HCT116 (cell line): Measurements from ENCODE around the gene TMEM52. TPM values are rescaled to one million over a fixed set of nuclear protein-coding genes. Genes with fewer than 3 reads are reported as not detected.

Experiments used
- ATAC-seq: fragments of 200-7000 bp; cut with Tn5 transposase; 2 replicates; pipeline ENCODE4 v1.9.1; 2020; ENCODE audit warnings: mild to moderate bottlenecking, moderate library complexity
- BruUV-seq: library from RNA; stranded (reverse); fragments of 400-500 nt; replicated peaks from 2 replicates; lab custom pipeline; 2021; lab: Mats Ljungman, UMichigan
- CTCF ChIA-PET: fragments of 300-600 bp; sonication (Branson Sonifier 250); formaldehyde crosslinking; loops from one replicate; lab custom pipeline; 2021; ENCODE audit warnings: antibody characterized with exemption; lab: Charles Lee
- POLR2A ChIA-PET: fragments of 300-600, 350-600 bp; sonication (Branson Sonifier 250); formaldehyde crosslinking; loops from one replicate; lab custom pipeline; 2021; ENCODE audit warnings: antibody characterized with exemption; lab: Charles Lee
- RAD21 ChIA-PET, 2 experiments: fragments of 300-600 bp; sonication (Branson Sonifier 250); formaldehyde crosslinking; loops; one replicate each; lab custom pipeline; 2023; ENCODE audit warnings: low total read pairs in 2 of 2; ENCODE audit not compliant: uncharacterized antibody in 2 of 2, unreplicated experiment in 2 of 2, low non-redundant PET in 1 of 2; lab: Charles Lee
- DNase-seq: peaks from one replicate; pipeline ENCODE4 v3.0.0-alpha.2; 2010; ENCODE audit warnings: low read depth, low spot score
- H2AFZ ChIP-seq: fragments of 200-600 bp; shearing (Covaris generic), sonication (generic); 2 replicates; pipeline ENCODE4 v1.6.1; 2017; ENCODE audit warnings: low read depth, mixed run types, mixed read lengths, antibody characterized with exemption, low read length; ENCODE audit not compliant: poor library complexity, severe bottlenecking
- H3K27ac ChIP-seq: 2 replicates; pipeline ENCODE4 v1.5.1; 2012; ENCODE audit warnings: low read depth, low read length
- H3K27me3 ChIP-seq: fragments of 200-600 bp; sonication (generic); 2 replicates; pipeline ENCODE4 v1.6.1; 2016; ENCODE audit warnings: mixed run types, low read length, mixed read lengths; ENCODE audit not compliant: insufficient read depth
- H3K36me3 ChIP-seq, 2 experiments: fragments of 200-500 bp in 1 of 2; fragments of 200-600 bp in 1 of 2; sonication (Bioruptor generic) in 1 of 2; sonication (generic) in 1 of 2; 2 replicates each; pipeline versions ENCODE4 v1.5.1 to v1.6.1; 2014 to 2016; ENCODE audit warnings: low read length in 2 of 2, inconsistent platforms in 1 of 2, mixed read lengths in 1 of 2, mixed run types in 1 of 2; ENCODE audit not compliant: insufficient read depth in 2 of 2, control insufficient read depth in 1 of 2
- H3K4me1 ChIP-seq, 2 experiments: fragments of 200-600 bp in 1 of 2; sonication (generic) in 1 of 2; 2 replicates each; pipeline versions ENCODE4 v1.5.1 to v1.6.1; 2012 to 2017; ENCODE audit warnings: low read length in 2 of 2, inconsistent platforms in 1 of 2, mild to moderate bottlenecking in 1 of 2, mixed read lengths in 1 of 2, mixed run types in 1 of 2, moderate library complexity in 1 of 2; ENCODE audit not compliant: insufficient read depth in 2 of 2, control insufficient read depth in 1 of 2
- H3K4me2 ChIP-seq: fragments of 200-600 bp; sonication (generic); 2 replicates; pipeline ENCODE4 v1.6.1; 2017; ENCODE audit warnings: mixed run types, low read length, mixed read lengths
- H3K4me3 ChIP-seq, 2 experiments: fragments of 200-600 bp in 1 of 2; sonication (generic) in 1 of 2; replicated peaks in 1 of 2; 2 replicates each; pipeline ENCODE4 v1.5.1; 2011 to 2016; ENCODE audit warnings: low read length in 2 of 2, control low read depth in 1 of 2, low read depth in 1 of 2, mild to moderate bottlenecking in 1 of 2, mixed read lengths in 1 of 2, mixed run types in 1 of 2
- H3K79me2 ChIP-seq: fragments of 200-600 bp; sonication (generic); 2 replicates; pipeline ENCODE4 v1.6.1; 2017; ENCODE audit warnings: mild to moderate bottlenecking, mixed run types, low read length, moderate library complexity, mixed read lengths; ENCODE audit not compliant: insufficient read depth
- H3K9ac ChIP-seq: fragments of 200-600 bp; sonication (generic); 2 replicates; pipeline ENCODE4 v1.6.1; 2016; ENCODE audit warnings: low read length, mixed read lengths
- H3K9me2 ChIP-seq: fragments of 200-600 bp; sonication (generic), shearing (Covaris generic); 2 replicates; pipeline ENCODE4 v1.6.1; 2017; ENCODE audit warnings: mixed run types, mild to moderate bottlenecking, moderate library complexity; ENCODE audit not compliant: insufficient read depth
- H3K9me3 ChIP-seq, 2 experiments: fragments of 200-500 bp in 1 of 2; fragments of 200-600 bp in 1 of 2; sonication (Bioruptor generic) in 1 of 2; sonication (generic) in 1 of 2; 2 replicates each; pipeline ENCODE4 v1.6.1; 2014 to 2017; ENCODE audit warnings: low read length in 2 of 2, mixed read lengths in 2 of 2, inconsistent platforms in 1 of 2, low read depth in 1 of 2, mild to moderate bottlenecking in 1 of 2, mixed run types in 1 of 2, moderate library complexity in 1 of 2; ENCODE audit not compliant: control insufficient read depth in 1 of 2, insufficient read depth in 1 of 2
- H4K20me1 ChIP-seq: fragments of 200-600 bp; sonication (generic), shearing (Covaris generic); 2 replicates; pipeline ENCODE4 v1.6.1; 2017; ENCODE audit warnings: mixed run types, mild to moderate bottlenecking, moderate library complexity; ENCODE audit not compliant: insufficient read depth
- CEBPB ChIP-seq: IDR thresholded peaks from 2 replicates; pipeline ENCODE4 v1.6.1; 2012; ENCODE audit warnings: low read depth
- EZH2 ChIP-seq: fragments of 200-600 bp; sonication (generic); IDR thresholded peaks from 2 replicates; pipeline ENCODE4 v1.6.1; 2017; ENCODE audit warnings: antibody characterized with exemption, mixed run types
- POLR2A ChIP-seq: IDR thresholded peaks from 2 replicates; pipeline ENCODE4 v1.7.0; 2011; ENCODE audit warnings: borderline replicate concordance; ENCODE audit not compliant: insufficient read depth, insufficient read length; ENCODE audit errors: extremely low read depth
- SIN3A ChIP-seq: IDR thresholded peaks from 2 replicates; pipeline ENCODE4 v1.6.1; 2012; ENCODE audit warnings: low read depth
- SP1 ChIP-seq: IDR thresholded peaks from 2 replicates; pipeline ENCODE4 v1.6.1; 2012; ENCODE audit warnings: low read depth
- TCF7L2 ChIP-seq: IDR thresholded peaks from 2 replicates; pipeline ENCODE4 v1.7.0; 2011; ENCODE audit warnings: borderline replicate concordance, inconsistent platforms; ENCODE audit not compliant: insufficient read depth, insufficient read length; ENCODE audit errors: extremely low read depth
- YY1 ChIP-seq: IDR thresholded peaks from 2 replicates; pipeline ENCODE4 v1.6.1; 2011; ENCODE audit warnings: low read length, low read depth, moderate library complexity, mild to moderate bottlenecking; ENCODE audit not compliant: insufficient replicate concordance; ENCODE audit errors: extremely low read depth
- ZFX ChIP-seq: fragments of 450-650 bp; IDR thresholded peaks from 2 replicates; pipeline ENCODE4 v1.6.1; 2017
- intact Hi-C: fragments of 100-400 bp; cut with micrococcal nuclease; formaldehyde crosslinking; loops from 2 replicates; pipeline ENCODE4 v1.10.0; 2022
- total RNA-seq: library from RNA; stranded (reverse); gene quantifications from one replicate; pipeline ENCODE4 v1.2.1, GENCODE V29; 2021; ENCODE audit not compliant: unreplicated experiment
- TF ChIP-seq, protein P1 (sequence below), 3 experiments: fragments of 200-600 bp in 1 of 3; sonication (generic) in 1 of 3; IDR thresholded peaks in 2 of 3; conservative IDR thresholded peaks in 1 of 3; 2 replicates each; pipeline ENCODE4 v1.5.1; 2012 to 2017; ENCODE audit warnings: low read depth in 2 of 3, low read length in 2 of 3, antibody characterized with exemption in 1 of 3, borderline replicate concordance in 1 of 3, control low read depth in 1 of 3, mild to moderate bottlenecking in 1 of 3, mixed read lengths in 1 of 3, mixed run types in 1 of 3, moderate library complexity in 1 of 3; ENCODE audit not compliant: insufficient read depth in 1 of 3
- TF ChIP-seq, protein P2 (sequence below): IDR thresholded peaks from 2 replicates; pipeline ENCODE4 v1.6.1; 2011; ENCODE audit warnings: mild to moderate bottlenecking, low read length, moderate library complexity; ENCODE audit not compliant: insufficient replicate concordance; ENCODE audit errors: extremely low read depth

TMEM52 gene
- total RNA-seq, 1 experiment from 2014 or later: 27.5 TPM

DNA sequence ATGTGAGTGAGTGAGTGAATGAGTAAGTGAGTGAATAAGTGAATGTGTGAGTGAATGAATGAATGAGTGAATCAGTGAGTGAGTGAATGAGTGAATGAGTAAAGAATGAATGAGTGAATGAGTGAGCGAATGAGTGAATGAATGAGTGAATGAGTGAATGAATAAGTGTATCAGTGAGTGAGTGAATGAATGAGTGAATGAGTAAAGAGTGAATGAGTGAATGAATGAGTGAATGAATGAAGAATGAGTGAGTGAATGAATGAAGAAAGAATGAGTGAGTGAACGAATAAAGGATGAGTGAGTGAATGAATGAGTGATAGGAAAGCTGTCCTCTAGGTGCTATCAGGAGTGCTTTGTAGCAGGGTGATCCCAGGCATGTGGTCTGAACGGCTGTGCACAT lies 48.8 kb upstream of the TMEM52 start:
- BruUV-seq: no TSS peak
- ATAC-seq: no peak
- no peak overlapping the region for H2AFZ ChIP-seq
- no peaks in the 10 kb centered on the region for H3K27me3 ChIP-seq
- no peaks in the 10 kb centered on the region for H3K36me3 ChIP-seq
- TF ChIP-seq TCF7L2 (no peak), SIN3A (no peak), CEBPB (no peak), POLR2A (no peak), EZH2 (no peak), SP1 (no peak), ZFX (no peak), YY1 (no peak)
- TF ChIP-seq, protein P1, sequence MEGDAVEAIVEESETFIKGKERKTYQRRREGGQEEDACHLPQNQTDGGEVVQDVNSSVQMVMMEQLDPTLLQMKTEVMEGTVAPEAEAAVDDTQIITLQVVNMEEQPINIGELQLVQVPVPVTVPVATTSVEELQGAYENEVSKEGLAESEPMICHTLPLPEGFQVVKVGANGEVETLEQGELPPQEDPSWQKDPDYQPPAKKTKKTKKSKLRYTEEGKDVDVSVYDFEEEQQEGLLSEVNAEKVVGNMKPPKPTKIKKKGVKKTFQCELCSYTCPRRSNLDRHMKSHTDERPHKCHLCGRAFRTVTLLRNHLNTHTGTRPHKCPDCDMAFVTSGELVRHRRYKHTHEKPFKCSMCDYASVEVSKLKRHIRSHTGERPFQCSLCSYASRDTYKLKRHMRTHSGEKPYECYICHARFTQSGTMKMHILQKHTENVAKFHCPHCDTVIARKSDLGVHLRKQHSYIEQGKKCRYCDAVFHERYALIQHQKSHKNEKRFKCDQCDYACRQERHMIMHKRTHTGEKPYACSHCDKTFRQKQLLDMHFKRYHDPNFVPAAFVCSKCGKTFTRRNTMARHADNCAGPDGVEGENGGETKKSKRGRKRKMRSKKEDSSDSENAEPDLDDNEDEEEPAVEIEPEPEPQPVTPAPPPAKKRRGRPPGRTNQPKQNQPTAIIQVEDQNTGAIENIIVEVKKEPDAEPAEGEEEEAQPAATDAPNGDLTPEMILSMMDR (IDR thresholded peaks at IDR 0.05 in 2 of 3, conservative IDR thresholded peaks at IDR 0.05 in 1 of 3; ENCODE audit: borderline replicate concordance in 1 of 3, insufficient read depth in 1 of 3, low read depth in 2 of 3, low read length in 2 of 3): no peak
- TF ChIP-seq, protein P2, sequence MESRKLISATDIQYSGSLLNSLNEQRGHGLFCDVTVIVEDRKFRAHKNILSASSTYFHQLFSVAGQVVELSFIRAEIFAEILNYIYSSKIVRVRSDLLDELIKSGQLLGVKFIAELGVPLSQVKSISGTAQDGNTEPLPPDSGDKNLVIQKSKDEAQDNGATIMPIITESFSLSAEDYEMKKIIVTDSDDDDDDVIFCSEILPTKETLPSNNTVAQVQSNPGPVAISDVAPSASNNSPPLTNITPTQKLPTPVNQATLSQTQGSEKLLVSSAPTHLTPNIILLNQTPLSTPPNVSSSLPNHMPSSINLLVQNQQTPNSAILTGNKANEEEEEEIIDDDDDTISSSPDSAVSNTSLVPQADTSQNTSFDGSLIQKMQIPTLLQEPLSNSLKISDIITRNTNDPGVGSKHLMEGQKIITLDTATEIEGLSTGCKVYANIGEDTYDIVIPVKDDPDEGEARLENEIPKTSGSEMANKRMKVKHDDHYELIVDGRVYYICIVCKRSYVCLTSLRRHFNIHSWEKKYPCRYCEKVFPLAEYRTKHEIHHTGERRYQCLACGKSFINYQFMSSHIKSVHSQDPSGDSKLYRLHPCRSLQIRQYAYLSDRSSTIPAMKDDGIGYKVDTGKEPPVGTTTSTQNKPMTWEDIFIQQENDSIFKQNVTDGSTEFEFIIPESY: no peak
- H4K20me1 ChIP-seq: no peaks in the 10 kb centered on the region
- no peak for DNase-seq
- H3K27ac ChIP-seq: no peak overlapping the region; the same call in 1 of the 2 replicates
- intact Hi-C loops: no loop called here
- ChIA-PET CTCF (interaction anchor here (1.6 kb wide), 1 partner anchor 77 kb away, joined by 3 read pairs; no protein-coding TSS in a partner anchor), POLR2A (no interaction called here), RAD21 (no interaction called here)
- peaks cover 10 to 21% of the 10 kb centered on the region in 2 experiments for H3K4me1 ChIP-seq
- H3K4me2 ChIP-seq: no peak overlapping the region
- H3K4me3 ChIP-seq: no peak overlapping the region
- H3K9ac ChIP-seq: no peak overlapping the region
- no peaks in the 10 kb centered on the region; a peak in 1 of 4 replicates for H3K9me3 ChIP-seq
- H3K9me2 ChIP-seq: no peaks in the 10 kb centered on the region
- H3K79me2 ChIP-seq: no peaks in the 10 kb centered on the region
